NCI-H1436 (cell line): Measurements from ENCODE around the gene CNFN.
A peak's percentile ranks its signal among the peaks of the same experiment; 100 is the strongest.

Experiments
- DNase-seq: peaks from one replicate; lab custom pipeline; 2025; lab: John Stamatoyannopoulos, UW

Gene CNFN

GRCh38 chr19:42374826-42375376, 15.2 kb downstream of the CNFN start:
- no peak for DNase-seq

- no peak for DNase-seq
These were observed 19.4 kb downstream of the CNFN start for GRCh38 chr19:42370626-42371175.

- no peak for DNase-seq
These were observed 20.0 kb downstream of the CNFN start for GRCh38 chr19:42370068-42370520.

GRCh38 chr19:42369433-42370067, 20.5 kb downstream of the CNFN start:
- no peak for DNase-seq

- no peak for DNase-seq
These were observed 21.3 kb downstream of the CNFN start for GRCh38 chr19:42368765-42369164.

- no peak for DNase-seq
These were observed 21.7 kb downstream of the CNFN start for GRCh38 chr19:42368360-42368759.

- DNase-seq: no peak
These were observed 22.2 kb downstream of the CNFN start for GRCh38 chr19:42367929-42368328.

- no peak for DNase-seq
These were observed 23.4 kb downstream of the CNFN start for GRCh38 chr19:42366673-42367072.

- DNase-seq: no peak
These were observed 26.3 kb downstream of the CNFN start for GRCh38 chr19:42363614-42364346.

GRCh38 chr19:42362891-42363440, 27.1 kb downstream of the CNFN start:
- DNase-seq: no peak

GRCh38 chr19:42362342-42362741, 27.8 kb downstream of the CNFN start:
- DNase-seq: no peak

GRCh38 chr19:42361545-42361910, 28.6 kb downstream of the CNFN start:
- DNase-seq: no peak

GRCh38 chr19:42360787-42361544, 29.1 kb downstream of the CNFN start:
- DNase-seq: no peak

GRCh38 chr19:42357290-42357689, 32.8 kb downstream of the CNFN start:
- DNase-seq: no peak

- DNase-seq: no peak
These were observed 33.4 kb downstream of the CNFN start for GRCh38 chr19:42356686-42357085.

- no peak for DNase-seq
These were observed 34.2 kb downstream of the CNFN start for GRCh38 chr19:42355896-42356295.

- no peak for DNase-seq
These were observed 36.6 kb downstream of the CNFN start for GRCh38 chr19:42353341-42354015.

GRCh38 chr19:42352301-42353259, 37.5 kb downstream of the CNFN start:
- peak; percentile 82 for DNase-seq

- no peak for DNase-seq
These were observed 38.9 kb downstream of the CNFN start for GRCh38 chr19:42351079-42351735.

GRCh38 chr19:42350417-42350816, 39.7 kb downstream of the CNFN start:
- DNase-seq: no peak
